Testis (tissue), 3 donors: ENCODE measurements around the gene MEA1. TPM values are rescaled to one million over a fixed set of nuclear protein-coding genes. Genes with fewer than 3 reads are reported as not detected.

Experiments
- DNase-seq: peaks from one replicate; pipeline ENCODE4 v3.0.0-alpha.2; 2019
- H3K27ac ChIP-seq, 2 donors: fragments of 200-600 bp; sonication (generic); one replicate each; pipeline ENCODE4 v1.5.1; 2019
- H3K27me3 ChIP-seq: fragments of 200-600 bp; sonication (generic); one replicate; pipeline ENCODE4 v1.5.1; 2019
- H3K36me3 ChIP-seq: fragments of 200-600 bp; sonication (generic); one replicate; pipeline ENCODE4 v1.5.1; 2017; ENCODE audit warnings: low read depth; ENCODE audit errors: missing control alignments
- H3K4me1 ChIP-seq: fragments of 200-600 bp; sonication (generic); one replicate; pipeline ENCODE4 v1.5.1; 2019
- H3K4me3 ChIP-seq, 2 donors: fragments of 200-600 bp; sonication (generic); one replicate each; pipeline ENCODE4 v1.5.1; 2017 to 2019
- H3K9me3 ChIP-seq: fragments of 200-600 bp; sonication (generic); one replicate; pipeline ENCODE4 v1.5.1; 2017
- CTCF ChIP-seq, 3 experiments: fragments of 450-650 bp in 2 of 3; fragments of 200-600 bp in 1 of 3; sonication (generic) in 1 of 3; IDR thresholded peaks; one replicate each; pipeline ENCODE4 v1.5.1; 2016 to 2019; ENCODE audit warnings: antibody characterized with exemption in 3 of 3, mild to moderate bottlenecking in 2 of 3, moderate library complexity in 1 of 3
- POLR2A ChIP-seq: fragments of 450-650 bp; IDR thresholded peaks from one replicate; pipeline ENCODE4 v1.6.1; 2017; ENCODE audit warnings: antibody characterized with exemption, mild to moderate bottlenecking, moderate library complexity
- WGBS, 2 donors: methylation state at CpG; one replicate each; pipeline ENCODE4 v1.1.5; 2018; 5-methylcytosine and 5-hydroxymethylcytosine counted together
- intact Hi-C: fragments of 100-400 bp; cut with DNase I; formaldehyde crosslinking; loops from one replicate; pipeline ENCODE4 v1.15.1; 2023; ENCODE audit warnings: low total_unique reads
- polyA plus RNA-seq: library from polyadenylated mRNA; stranded (reverse); fragments of 350-450 nt; fragmentation: Illumina TruSeq; extraction: RNeasy Lipid Tissue Mini Kit (QIAGEN cat#74804); gene quantifications from one replicate; pipeline ENCODE4 v1.2.3, GENCODE V29; 2014; ENCODE audit warnings: low read depth, low replicate concordance; ENCODE audit not compliant: insufficient read depth
- total RNA-seq, 2 donors: library from RNA; depleted of rRNA; stranded (reverse); fragments of >200 nt; gene quantifications; one replicate each; pipeline ENCODE4 v1.2.3, GENCODE V29; 2016

MEA1 gene
- total and polyA plus RNA-seq, 3 donors from 2014 or later: 132 to 522 (median 175) TPM

GRCh38 chr6:43035495-43036194 is 21.9 kb upstream of the MEA1 start:
- H3K9me3 ChIP-seq: no peaks in the 10 kb centered on the region
- H3K4me1 ChIP-seq: peaks cover 4% of the 10 kb centered on the region
- DNase-seq: no peak
- no peaks in the 10 kb centered on the region for H3K27me3 ChIP-seq
- TF ChIP-seq CTCF (IDR thresholded peaks at IDR 0.05) (no peak), POLR2A (no peak)
- H3K27ac ChIP-seq: no peak overlapping the region
- no peaks in the 10 kb centered on the region for H3K36me3 ChIP-seq
- WGBS, 2 donors: 58 to 60% methylated on average over 4 of the region's 4 CpGs
- H3K4me3 ChIP-seq: no peak overlapping the region
- intact Hi-C loops: no loop called here

GRCh38 chr6:43034190-43034525 is 20.4 kb upstream of the MEA1 start:
- intact Hi-C loops: no loop called here
- Histone ChIP-seq H3K9me3 (no peaks in the 10 kb centered on the region), H3K27me3 (no peaks in the 10 kb centered on the region), H3K4me3 (no peak overlapping the region), H3K27ac (no peak overlapping the region), H3K4me1 (peaks cover 4% of the 10 kb centered on the region), H3K36me3 (no peaks in the 10 kb centered on the region)
- TF ChIP-seq POLR2A: no peak
- no peak for TF ChIP-seq CTCF (IDR thresholded peaks at IDR 0.05)
- 72 to 75% methylated on average over 2 of the region's 2 CpGs for WGBS, 2 donors
- no peak for DNase-seq

- TF ChIP-seq POLR2A (no peak), CTCF (IDR thresholded peaks at IDR 0.05) (no peak)
- no peaks in the 10 kb centered on the region for H3K9me3 ChIP-seq
- intact Hi-C loops: no loop called here
- H3K27ac ChIP-seq: no peak overlapping the region
- no peaks in the 10 kb centered on the region for H3K27me3 ChIP-seq
- H3K4me1 ChIP-seq: peaks cover 4% of the 10 kb centered on the region
- 90 to 92% methylated on average over 2 of the region's 2 CpGs for WGBS, 2 donors
- no peak for DNase-seq
- no peaks in the 10 kb centered on the region for H3K36me3 ChIP-seq
- H3K4me3 ChIP-seq: no peak overlapping the region
These were observed 19.9 kb upstream of the MEA1 start for GRCh38 chr6:43033496-43034189.

GRCh38 chr6:43032326-43032725 is 18.6 kb upstream of the MEA1 start:
- 89 to 95% methylated on average over 4 of the region's 4 CpGs for WGBS, 2 donors
- intact Hi-C loops: no loop called here
- no peak overlapping the region for H3K27ac ChIP-seq
- no peaks in the 10 kb centered on the region for H3K36me3 ChIP-seq
- H3K4me1 ChIP-seq: peaks cover 3% of the 10 kb centered on the region
- H3K4me3 ChIP-seq: no peak overlapping the region
- DNase-seq: no peak
- no peak for TF ChIP-seq POLR2A
- TF ChIP-seq CTCF (IDR thresholded peaks at IDR 0.05): no peak
- H3K9me3 ChIP-seq: no peaks in the 10 kb centered on the region
- H3K27me3 ChIP-seq: no peaks in the 10 kb centered on the region

- WGBS, 2 donors: 79 to 81% methylated on average over 9 of the region's 9 CpGs
- DNase-seq: no peak
- H3K27ac ChIP-seq: no peak overlapping the region
- H3K9me3 ChIP-seq: no peaks in the 10 kb centered on the region
- H3K27me3 ChIP-seq: no peaks in the 10 kb centered on the region
- TF ChIP-seq POLR2A: no peak
- no peak for TF ChIP-seq CTCF (IDR thresholded peaks at IDR 0.05)
- H3K4me1 ChIP-seq: no peaks in the 10 kb centered on the region
- H3K4me3 ChIP-seq: no peak overlapping the region
- no peaks in the 10 kb centered on the region for H3K36me3 ChIP-seq
- intact Hi-C loops: no loop called here
These were observed 15.4 kb upstream of the MEA1 start for GRCh38 chr6:43029120-43029519.
